Hepatocyte (in vitro differentiated cells): ENCODE results near the gene CSPG5. TPM values are rescaled to one million over a fixed set of nuclear protein-coding genes. Genes with fewer than 3 reads are reported as not detected.

Source experiments
- DNase-seq: peaks from one replicate; pipeline ENCODE4 v3.0.0-alpha.2; 2016; ENCODE audit warnings: low spot score
- H2AFZ ChIP-seq: fragments of 200-600 bp; sonication (generic); 2 replicates; pipeline ENCODE4 v1.6.0; 2016; ENCODE audit warnings: antibody characterized with exemption, mild to moderate bottlenecking
- H3K27ac ChIP-seq: fragments of 200-600 bp; sonication (generic); 2 replicates; pipeline ENCODE4 v1.5.1; 2016; ENCODE audit warnings: mild to moderate bottlenecking
- H3K27me3 ChIP-seq: fragments of 200-600 bp; sonication (generic); 2 replicates; pipeline ENCODE4 v1.6.1; 2016
- H3K36me3 ChIP-seq: fragments of 200-600 bp; sonication (generic); replicated peaks from 2 replicates; pipeline ENCODE4 v1.5.1; 2016; ENCODE audit warnings: low read depth; ENCODE audit not compliant: insufficient read depth
- H3K4me1 ChIP-seq: fragments of 200-600 bp; sonication (generic); 2 replicates; pipeline ENCODE4 v1.5.1; 2016; ENCODE audit warnings: mild to moderate bottlenecking, moderate library complexity; ENCODE audit not compliant: insufficient read depth
- H3K4me2 ChIP-seq: fragments of 200-600 bp; sonication (generic); 2 replicates; pipeline ENCODE4 v1.6.0; 2016
- H3K4me3 ChIP-seq: fragments of 200-600 bp; sonication (generic); 2 replicates; pipeline ENCODE4 v1.5.1; 2016; ENCODE audit warnings: mild to moderate bottlenecking
- H3K79me2 ChIP-seq: fragments of 200-600 bp; sonication (generic); 2 replicates; pipeline ENCODE4 v1.6.0; 2017; ENCODE audit warnings: mild to moderate bottlenecking
- H3K9me2 ChIP-seq: fragments of 200-600 bp; sonication (generic); replicated peaks from 2 replicates; pipeline ENCODE4 v1.6.0; 2017; ENCODE audit warnings: mild to moderate bottlenecking; ENCODE audit not compliant: insufficient read depth
- H3K9me3 ChIP-seq: fragments of 200-600 bp; sonication (generic); 2 replicates; pipeline ENCODE4 v1.5.1; 2016; ENCODE audit warnings: low read depth, mild to moderate bottlenecking
- H4K20me1 ChIP-seq: fragments of 200-600 bp; sonication (generic); 2 replicates; pipeline ENCODE4 v1.6.0; 2016; ENCODE audit warnings: mild to moderate bottlenecking; ENCODE audit not compliant: insufficient read depth, poor library complexity, severe bottlenecking
- EZH2 ChIP-seq: fragments of 200-600 bp; sonication (generic); IDR thresholded peaks from 2 replicates; pipeline ENCODE4 v1.6.1; 2016; ENCODE audit warnings: antibody characterized with exemption, mild to moderate bottlenecking, borderline replicate concordance
- EZH2phosphoT487 ChIP-seq: fragments of 200-600 bp; sonication (generic); IDR thresholded peaks from one replicate; pipeline ENCODE4 v1.6.1; 2018; ENCODE audit warnings: antibody characterized with exemption, mild to moderate bottlenecking, low read depth, moderate library complexity; ENCODE audit not compliant: unreplicated experiment, severe bottlenecking
- WGBS: methylation state at CpG from one replicate; pipeline ENCODE4 v1.1.6; 2016; ENCODE audit warnings: low lambda C conversion rate; ENCODE audit errors: missing lambda C conversion rate; 5-methylcytosine and 5-hydroxymethylcytosine counted together
- polyA plus RNA-seq: library from polyadenylated mRNA; unstranded; fragments of >200 nt; fragmentation: Nextera tagmentation; extraction: Ambion mirVana; gene quantifications from 2 replicates; pipeline ENCODE4 v1.2.1, GENCODE V29; 2016
- total RNA-seq: library from RNA; depleted of rRNA; stranded (reverse); fragments of >200 nt; gene quantifications from 2 replicates; pipeline ENCODE4 v1.2.3, GENCODE V29; 2014
- TF ChIP-seq, protein P1 (sequence below): fragments of 200-600 bp; sonication (generic); IDR thresholded peaks from 2 replicates; pipeline ENCODE4 v1.5.1; 2016; ENCODE audit warnings: antibody characterized with exemption, mild to moderate bottlenecking; ENCODE audit not compliant: poor library complexity

The CSPG5 gene
- total and polyA plus RNA-seq, 2 experiments from 2014 or later = 0.34 to 0.47 TPM

DNA sequence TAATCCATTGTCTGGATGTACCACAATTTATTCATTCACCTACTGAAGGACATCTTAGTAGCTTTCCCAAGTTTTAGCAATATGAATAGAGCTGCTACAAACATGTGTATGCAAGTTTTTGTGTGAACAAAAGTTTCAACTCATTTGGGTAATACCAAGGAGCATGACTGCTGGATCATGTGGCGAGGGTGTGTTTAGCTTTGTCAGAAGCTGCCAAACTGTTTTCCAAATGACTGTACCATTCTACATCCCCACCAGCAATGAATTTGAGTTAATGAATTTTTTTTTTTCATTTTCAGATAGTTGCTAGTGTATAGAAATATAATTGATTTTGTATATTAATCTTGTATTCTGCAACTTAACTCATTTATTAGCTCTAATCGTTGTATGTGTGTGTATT lies 45.2 kb downstream of the CSPG5 start:
- TF ChIP-seq EZH2 (no peak), EZH2phosphoT487 (no peak)
- TF ChIP-seq, protein P1, sequence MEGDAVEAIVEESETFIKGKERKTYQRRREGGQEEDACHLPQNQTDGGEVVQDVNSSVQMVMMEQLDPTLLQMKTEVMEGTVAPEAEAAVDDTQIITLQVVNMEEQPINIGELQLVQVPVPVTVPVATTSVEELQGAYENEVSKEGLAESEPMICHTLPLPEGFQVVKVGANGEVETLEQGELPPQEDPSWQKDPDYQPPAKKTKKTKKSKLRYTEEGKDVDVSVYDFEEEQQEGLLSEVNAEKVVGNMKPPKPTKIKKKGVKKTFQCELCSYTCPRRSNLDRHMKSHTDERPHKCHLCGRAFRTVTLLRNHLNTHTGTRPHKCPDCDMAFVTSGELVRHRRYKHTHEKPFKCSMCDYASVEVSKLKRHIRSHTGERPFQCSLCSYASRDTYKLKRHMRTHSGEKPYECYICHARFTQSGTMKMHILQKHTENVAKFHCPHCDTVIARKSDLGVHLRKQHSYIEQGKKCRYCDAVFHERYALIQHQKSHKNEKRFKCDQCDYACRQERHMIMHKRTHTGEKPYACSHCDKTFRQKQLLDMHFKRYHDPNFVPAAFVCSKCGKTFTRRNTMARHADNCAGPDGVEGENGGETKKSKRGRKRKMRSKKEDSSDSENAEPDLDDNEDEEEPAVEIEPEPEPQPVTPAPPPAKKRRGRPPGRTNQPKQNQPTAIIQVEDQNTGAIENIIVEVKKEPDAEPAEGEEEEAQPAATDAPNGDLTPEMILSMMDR = no peak
- H3K9me2 ChIP-seq = no peaks in the 10 kb centered on the region
- no peak overlapping the region for H3K27ac ChIP-seq
- 97% methylated on average over 2 of the region's 2 CpGs for WGBS
- no peaks in the 10 kb centered on the region for H4K20me1 ChIP-seq
- H3K27me3 ChIP-seq = no peaks in the 10 kb centered on the region
- H3K36me3 ChIP-seq = no peaks in the 10 kb centered on the region
- no peaks in the 10 kb centered on the region for H3K4me1 ChIP-seq
- H3K79me2 ChIP-seq = no peaks in the 10 kb centered on the region
- no peak overlapping the region for H3K4me2 ChIP-seq
- no peaks in the 10 kb centered on the region for H3K9me3 ChIP-seq
- H3K4me3 ChIP-seq = no peak overlapping the region
- H2AFZ ChIP-seq = no peak overlapping the region
- DNase-seq = no peak

DNA sequence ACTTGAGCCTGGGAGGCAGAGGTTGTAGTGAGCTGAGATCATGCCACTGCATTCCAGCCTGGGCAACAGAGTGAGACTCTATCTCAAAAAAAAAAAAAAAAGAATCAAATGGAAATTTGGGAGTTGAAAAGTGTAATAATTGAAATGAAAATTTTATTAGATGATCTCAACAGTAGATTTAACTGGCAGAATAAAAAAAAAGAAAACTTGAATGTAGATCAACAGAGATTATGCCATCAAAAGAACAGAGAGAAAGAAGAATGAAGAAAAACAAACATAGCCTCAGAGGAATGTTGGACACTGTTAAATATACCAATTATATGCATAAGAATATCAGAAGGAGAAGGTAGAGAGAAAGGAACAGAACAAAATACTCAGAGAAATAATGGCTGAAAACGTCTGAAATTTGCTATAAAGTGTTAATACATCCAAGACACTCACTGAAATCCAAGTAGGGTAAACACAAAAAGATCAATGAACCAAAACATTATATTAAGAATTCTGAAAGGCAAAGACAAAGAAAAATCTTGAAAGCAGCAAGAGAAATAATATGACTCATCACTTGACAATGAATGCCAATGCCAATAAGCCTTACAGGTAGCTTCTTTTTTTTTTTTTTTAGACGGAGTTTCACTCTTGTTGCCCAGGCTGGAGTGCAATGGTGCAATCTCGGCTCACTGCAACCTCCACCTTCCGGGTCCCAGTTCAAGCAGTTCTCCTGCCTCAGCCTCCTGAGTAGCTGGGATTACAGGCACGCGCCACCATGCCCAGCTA lies 50.5 kb downstream of the CSPG5 start:
- WGBS = 81% methylated on average over 6 of the region's 6 CpGs
- TF ChIP-seq EZH2phosphoT487 (no peak), EZH2 (no peak)
- TF ChIP-seq, protein P1 = no peak

DNA sequence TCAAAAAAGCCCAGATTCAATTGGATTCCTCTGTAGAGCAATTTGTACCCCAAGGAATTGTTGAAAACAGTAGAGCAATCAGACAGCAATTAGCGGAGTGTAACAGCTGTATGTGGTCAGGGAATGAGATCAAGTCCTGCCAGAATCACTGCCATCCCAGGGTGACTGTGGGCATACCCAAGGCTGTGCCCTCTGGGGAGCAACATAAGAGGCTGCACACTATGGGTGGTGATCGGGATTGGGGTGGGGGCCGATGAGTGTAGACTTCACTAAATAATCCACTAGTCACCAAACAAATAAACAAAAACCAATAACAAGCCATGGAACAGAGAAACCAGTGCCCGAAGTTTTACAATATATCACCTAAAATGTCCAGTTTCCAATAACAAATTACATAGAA lies 53.0 kb downstream of the CSPG5 start:
- Histone ChIP-seq H3K4me2 (no peak overlapping the region), H3K27me3 (no peaks in the 10 kb centered on the region), H3K79me2 (no peaks in the 10 kb centered on the region), H3K36me3 (no peaks in the 10 kb centered on the region), H3K4me3 (no peak overlapping the region), H3K27ac (no peak overlapping the region), H3K4me1 (no peaks in the 10 kb centered on the region), H4K20me1 (no peaks in the 10 kb centered on the region), H2AFZ (no peak overlapping the region), H3K9me3 (no peaks in the 10 kb centered on the region), H3K9me2 (no peaks in the 10 kb centered on the region)
- TF ChIP-seq EZH2 (no peak), EZH2phosphoT487 (no peak)
- TF ChIP-seq, protein P1 = no peak
- WGBS = 96% methylated on average over 4 of the region's 4 CpGs
- DNase-seq = no peak

More for the DNA sequence above, 50.5 kb downstream of the CSPG5 start:
- no peaks in the 10 kb centered on the region for H3K79me2 ChIP-seq
- no peak overlapping the region for H2AFZ ChIP-seq
- H3K4me2 ChIP-seq = no peak overlapping the region
- H4K20me1 ChIP-seq = no peaks in the 10 kb centered on the region
- H3K9me2 ChIP-seq = no peaks in the 10 kb centered on the region
- no peaks in the 10 kb centered on the region for H3K27me3 ChIP-seq
- H3K9me3 ChIP-seq = no peaks in the 10 kb centered on the region
- no peak overlapping the region for H3K27ac ChIP-seq
- H3K4me1 ChIP-seq = no peaks in the 10 kb centered on the region
- DNase-seq = no peak
- no peaks in the 10 kb centered on the region for H3K36me3 ChIP-seq
- H3K4me3 ChIP-seq = no peak overlapping the region
